ENCODE results near the gene SHISA4.
"Not testable (repeated sequence)": the region's sequence is repeated elsewhere in the genome, so short reads cannot be mapped to it uniquely, and the experiment has no call there.

The SHISA4 gene

GRCh38 chr1:201933840-201934430 lies 45.2 kb downstream of the SHISA4 start:
- no peak for DNase-seq

- no peak for DNase-seq
These were observed 49.0 kb downstream of the SHISA4 start for GRCh38 chr1:201937624-201938213.

GRCh38 chr1:201938440-201939035 lies 49.8 kb downstream of the SHISA4 start:
- no peak for DNase-seq

GRCh38 chr1:201939148-201939547 lies 50.5 kb downstream of the SHISA4 start:
- no peak for DNase-seq

- no peak for DNase-seq
These were observed 50.9 kb downstream of the SHISA4 start for GRCh38 chr1:201939574-201939973.

GRCh38 chr1:201940316-201940715 lies 51.6 kb downstream of the SHISA4 start:
- DNase-seq = not testable (repeated sequence)

GRCh38 chr1:201941420-201942128 lies 52.9 kb downstream of the SHISA4 start:
- DNase-seq = no peak

- no peak for DNase-seq
These were observed 53.4 kb downstream of the SHISA4 start for GRCh38 chr1:201942129-201942495.

Data from effector CD8-positive, alpha-beta T cell (primary cell).